ENCODE data around the gene RPL22L1. TPM values are rescaled to one million over a fixed set of nuclear protein-coding genes. Genes with fewer than 3 reads are reported as not detected.

The RPL22L1 gene
- polyA plus RNA-seq, 1 of the 3 experiments (the other 2 are of a cell fraction), result 80.9 TPM

DNA sequence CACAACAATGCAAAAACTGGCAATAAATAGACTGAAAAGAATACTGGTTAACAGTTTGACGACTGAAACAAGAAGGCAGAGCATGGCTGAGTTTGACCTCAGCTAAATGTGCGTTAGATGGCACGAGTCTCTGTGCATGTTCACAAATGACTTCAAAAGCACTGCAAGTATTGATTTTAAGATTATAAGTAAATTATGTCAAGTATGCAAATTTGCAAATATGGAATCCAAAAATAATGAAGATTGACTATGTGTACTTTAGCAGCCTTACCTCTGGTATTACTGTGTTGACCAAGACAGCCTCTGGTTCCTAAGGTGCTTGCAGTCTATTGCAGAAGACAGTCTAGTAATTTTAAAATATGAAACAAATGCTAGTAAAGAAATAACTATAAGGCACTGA is 41.1 kb upstream of the RPL22L1 start:
- H3K4me3 ChIP-seq (ENCODE audit: low read depth in 2 of 2, low read length in 1 of 2), result no peak overlapping the region
- no peak overlapping the region for H3K27ac ChIP-seq (ENCODE audit: low read depth in 2 of 2, low read length in 1 of 2)
- no peak for TF ChIP-seq FOXJ3 (CRISPR knock-in tag; IDR thresholded peaks at IDR 0.05)
- TF ChIP-seq ELF1 (IDR thresholded peaks at IDR 0.05), result no peak
- TF ChIP-seq MEF2A (IDR thresholded peaks at IDR 0.05; ENCODE audit: borderline replicate concordance, low read depth), result no peak
- TF ChIP-seq, protein P1, sequence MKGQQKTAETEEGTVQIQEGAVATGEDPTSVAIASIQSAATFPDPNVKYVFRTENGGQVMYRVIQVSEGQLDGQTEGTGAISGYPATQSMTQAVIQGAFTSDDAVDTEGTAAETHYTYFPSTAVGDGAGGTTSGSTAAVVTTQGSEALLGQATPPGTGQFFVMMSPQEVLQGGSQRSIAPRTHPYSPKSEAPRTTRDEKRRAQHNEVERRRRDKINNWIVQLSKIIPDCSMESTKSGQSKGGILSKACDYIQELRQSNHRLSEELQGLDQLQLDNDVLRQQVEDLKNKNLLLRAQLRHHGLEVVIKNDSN (IDR thresholded peaks at IDR 0.05; ENCODE audit: borderline replicate concordance, low read depth), result no peak
- TF ChIP-seq FOSL2 (IDR thresholded peaks at IDR 0.05; ENCODE audit: borderline replicate concordance, low read depth), result no peak
- TF ChIP-seq, protein P2, sequence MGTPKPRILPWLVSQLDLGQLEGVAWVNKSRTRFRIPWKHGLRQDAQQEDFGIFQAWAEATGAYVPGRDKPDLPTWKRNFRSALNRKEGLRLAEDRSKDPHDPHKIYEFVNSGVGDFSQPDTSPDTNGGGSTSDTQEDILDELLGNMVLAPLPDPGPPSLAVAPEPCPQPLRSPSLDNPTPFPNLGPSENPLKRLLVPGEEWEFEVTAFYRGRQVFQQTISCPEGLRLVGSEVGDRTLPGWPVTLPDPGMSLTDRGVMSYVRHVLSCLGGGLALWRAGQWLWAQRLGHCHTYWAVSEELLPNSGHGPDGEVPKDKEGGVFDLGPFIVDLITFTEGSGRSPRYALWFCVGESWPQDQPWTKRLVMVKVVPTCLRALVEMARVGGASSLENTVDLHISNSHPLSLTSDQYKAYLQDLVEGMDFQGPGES (IDR thresholded peaks at IDR 0.05; ENCODE audit: low read depth, low read length), result no peak
- TF ChIP-seq GATA2 (CRISPR knock-in tag; IDR thresholded peaks at IDR 0.05), result no peak
- no peak for TF ChIP-seq JUND (IDR thresholded peaks at IDR 0.05)
- TF ChIP-seq, protein P3, sequence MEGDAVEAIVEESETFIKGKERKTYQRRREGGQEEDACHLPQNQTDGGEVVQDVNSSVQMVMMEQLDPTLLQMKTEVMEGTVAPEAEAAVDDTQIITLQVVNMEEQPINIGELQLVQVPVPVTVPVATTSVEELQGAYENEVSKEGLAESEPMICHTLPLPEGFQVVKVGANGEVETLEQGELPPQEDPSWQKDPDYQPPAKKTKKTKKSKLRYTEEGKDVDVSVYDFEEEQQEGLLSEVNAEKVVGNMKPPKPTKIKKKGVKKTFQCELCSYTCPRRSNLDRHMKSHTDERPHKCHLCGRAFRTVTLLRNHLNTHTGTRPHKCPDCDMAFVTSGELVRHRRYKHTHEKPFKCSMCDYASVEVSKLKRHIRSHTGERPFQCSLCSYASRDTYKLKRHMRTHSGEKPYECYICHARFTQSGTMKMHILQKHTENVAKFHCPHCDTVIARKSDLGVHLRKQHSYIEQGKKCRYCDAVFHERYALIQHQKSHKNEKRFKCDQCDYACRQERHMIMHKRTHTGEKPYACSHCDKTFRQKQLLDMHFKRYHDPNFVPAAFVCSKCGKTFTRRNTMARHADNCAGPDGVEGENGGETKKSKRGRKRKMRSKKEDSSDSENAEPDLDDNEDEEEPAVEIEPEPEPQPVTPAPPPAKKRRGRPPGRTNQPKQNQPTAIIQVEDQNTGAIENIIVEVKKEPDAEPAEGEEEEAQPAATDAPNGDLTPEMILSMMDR (IDR thresholded peaks at IDR 0.05), result no peak
- ChIA-PET POLR2A (no interaction called here), CTCF (interaction anchor here (0.6 kb wide), 1 partner anchor 373 kb away, joined by 3 read pairs; no protein-coding TSS in a partner anchor)
- no peaks in the 10 kb centered on the region for H3K9me2 ChIP-seq
- H4K20me1 ChIP-seq (ENCODE audit: insufficient read depth), result no peaks in the 10 kb centered on the region
- H3K27me3 ChIP-seq (ENCODE audit: insufficient read depth), result no peaks in the 10 kb centered on the region
- H3F3A ChIP-seq (replicated peaks; ENCODE audit: insufficient read depth), result no peaks in the 10 kb centered on the region
- 93% methylated on average over 3 of the region's 3 CpGs for WGBS (ENCODE audit: low lambda C conversion rate)
- no peak overlapping the region for H2AFZ ChIP-seq (ENCODE audit: low read depth)
- H3K4me1 ChIP-seq (ENCODE audit: control insufficient read depth in 1 of 2, insufficient read depth in 2 of 2, low read depth in 1 of 2, low read length in 1 of 2), result peaks cover 9 to 17% of the 10 kb centered on the region in 2 experiments; a peak in 3 of 4 replicates
- H3K9ac ChIP-seq, result no peak overlapping the region
- peaks cover 0 to 5% of the 10 kb centered on the region in 2 experiments for H3K36me3 ChIP-seq (replicated peaks in 1 of 2; ENCODE audit: control insufficient read depth in 1 of 2, insufficient read depth in 2 of 2, low read length in 1 of 2)
- no peaks in the 10 kb centered on the region; the same call in 1 of the 2 replicates for H3K9me3 ChIP-seq
- peaks cover 16% of the 10 kb centered on the region for H3K79me2 ChIP-seq (ENCODE audit: insufficient read depth)
- H3K4me2 ChIP-seq, result no peak overlapping the region
- no peak for DNase-seq

DNA sequence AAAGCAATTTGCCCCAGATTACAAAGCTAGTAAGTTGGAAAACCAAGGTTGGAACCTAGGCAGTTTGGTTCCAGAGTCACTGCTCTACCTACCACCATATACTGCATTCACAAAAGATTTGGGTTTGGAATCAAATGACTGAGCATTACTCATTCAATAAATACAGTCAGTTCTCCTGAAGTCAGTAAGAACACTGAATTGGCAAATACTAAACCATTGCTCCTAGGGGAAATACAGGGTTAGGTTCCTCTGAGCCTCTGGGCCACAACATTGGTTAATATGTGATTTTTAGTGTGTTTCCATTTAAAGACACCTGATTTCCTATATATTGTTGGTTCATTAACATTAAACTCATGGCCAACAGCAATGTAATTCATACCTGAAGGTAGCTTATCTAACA is 40.5 kb upstream of the RPL22L1 start:
- Histone ChIP-seq H3K4me2 (no peak overlapping the region), H3K36me3 (replicated peaks in 1 of 2; ENCODE audit: control insufficient read depth in 1 of 2, insufficient read depth in 2 of 2, low read length in 1 of 2) (peaks cover 0 to 8% of the 10 kb centered on the region in 2 experiments), H4K20me1 (ENCODE audit: insufficient read depth) (no peaks in the 10 kb centered on the region), H3K9ac (no peak overlapping the region), H3K9me3 (no peaks in the 10 kb centered on the region), H3K79me2 (ENCODE audit: insufficient read depth) (peaks cover 21% of the 10 kb centered on the region), H3K9me2 (no peaks in the 10 kb centered on the region), H3F3A (replicated peaks; ENCODE audit: insufficient read depth) (no peaks in the 10 kb centered on the region), H3K4me3 (ENCODE audit: low read depth in 2 of 2, low read length in 1 of 2) (no peak overlapping the region), H2AFZ (ENCODE audit: low read depth) (no peak overlapping the region), H3K4me1 (ENCODE audit: control insufficient read depth in 1 of 2, insufficient read depth in 2 of 2, low read depth in 1 of 2, low read length in 1 of 2) (peaks cover 9 to 17% of the 10 kb centered on the region in 2 experiments; a peak in 3 of 4 replicates), H3K27ac (ENCODE audit: low read depth in 2 of 2, low read length in 1 of 2) (no peak overlapping the region), H3K27me3 (ENCODE audit: insufficient read depth) (no peaks in the 10 kb centered on the region)
- CTCF ChIA-PET, result interaction anchor here (0.6 kb wide), 1 partner anchor 373 kb away, joined by 3 read pairs; no protein-coding TSS in a partner anchor
- DNase-seq, result no peak
- POLR2A ChIA-PET, result interaction anchor here (0.6 kb wide), 1 partner anchor 1567 kb away, joined by 3 read pairs; no protein-coding TSS in a partner anchor
- TF ChIP-seq FOSL2 (IDR thresholded peaks at IDR 0.05; ENCODE audit: borderline replicate concordance, low read depth), result no peak
- no peak for TF ChIP-seq NFIC (IDR thresholded peaks at IDR 0.05; ENCODE audit: borderline replicate concordance)
- TF ChIP-seq POLR2AphosphoS5 (IDR thresholded peaks at IDR 0.05; ENCODE audit: low read depth, low read length), result no peak
- TF ChIP-seq RCOR1 (IDR thresholded peaks at IDR 0.05; ENCODE audit: low read length), result no peak
- no peak for TF ChIP-seq FOXM1 (IDR thresholded peaks at IDR 0.05; ENCODE audit: low read depth)
- no peak for TF ChIP-seq SMC3 (IDR thresholded peaks at IDR 0.05; ENCODE audit: low read depth, low read length)
- TF ChIP-seq, protein P3 (IDR thresholded peaks at IDR 0.05), result no peak
- TF ChIP-seq EZH2phosphoT487 (IDR thresholded peaks at IDR 0.05; ENCODE audit: borderline replicate concordance, low read depth), result no peak
- TF ChIP-seq NRF1 (IDR thresholded peaks at IDR 0.05; ENCODE audit: low read depth, low read length), result no peak
- TF ChIP-seq RFX5 (IDR thresholded peaks at IDR 0.05; ENCODE audit: low read length), result no peak
- TF ChIP-seq, protein P4, sequence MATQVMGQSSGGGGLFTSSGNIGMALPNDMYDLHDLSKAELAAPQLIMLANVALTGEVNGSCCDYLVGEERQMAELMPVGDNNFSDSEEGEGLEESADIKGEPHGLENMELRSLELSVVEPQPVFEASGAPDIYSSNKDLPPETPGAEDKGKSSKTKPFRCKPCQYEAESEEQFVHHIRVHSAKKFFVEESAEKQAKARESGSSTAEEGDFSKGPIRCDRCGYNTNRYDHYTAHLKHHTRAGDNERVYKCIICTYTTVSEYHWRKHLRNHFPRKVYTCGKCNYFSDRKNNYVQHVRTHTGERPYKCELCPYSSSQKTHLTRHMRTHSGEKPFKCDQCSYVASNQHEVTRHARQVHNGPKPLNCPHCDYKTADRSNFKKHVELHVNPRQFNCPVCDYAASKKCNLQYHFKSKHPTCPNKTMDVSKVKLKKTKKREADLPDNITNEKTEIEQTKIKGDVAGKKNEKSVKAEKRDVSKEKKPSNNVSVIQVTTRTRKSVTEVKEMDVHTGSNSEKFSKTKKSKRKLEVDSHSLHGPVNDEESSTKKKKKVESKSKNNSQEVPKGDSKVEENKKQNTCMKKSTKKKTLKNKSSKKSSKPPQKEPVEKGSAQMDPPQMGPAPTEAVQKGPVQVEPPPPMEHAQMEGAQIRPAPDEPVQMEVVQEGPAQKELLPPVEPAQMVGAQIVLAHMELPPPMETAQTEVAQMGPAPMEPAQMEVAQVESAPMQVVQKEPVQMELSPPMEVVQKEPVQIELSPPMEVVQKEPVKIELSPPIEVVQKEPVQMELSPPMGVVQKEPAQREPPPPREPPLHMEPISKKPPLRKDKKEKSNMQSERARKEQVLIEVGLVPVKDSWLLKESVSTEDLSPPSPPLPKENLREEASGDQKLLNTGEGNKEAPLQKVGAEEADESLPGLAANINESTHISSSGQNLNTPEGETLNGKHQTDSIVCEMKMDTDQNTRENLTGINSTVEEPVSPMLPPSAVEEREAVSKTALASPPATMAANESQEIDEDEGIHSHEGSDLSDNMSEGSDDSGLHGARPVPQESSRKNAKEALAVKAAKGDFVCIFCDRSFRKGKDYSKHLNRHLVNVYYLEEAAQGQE (IDR thresholded peaks at IDR 0.05; ENCODE audit: low read depth, low read length), result no peak
